HEK293 (cell line): ENCODE results near the gene CLEC16A.

Source experiments
- KLF16 ChIP-seq: fragments of 450-650 bp; formaldehyde crosslinking; IDR thresholded peaks from 2 replicates; pipeline ENCODE4 v1.5.1; 2017; ENCODE audit warnings: missing biosample characterization, missing genetic modification characterization
- YY1 ChIP-seq: fragments of 450-650 bp; formaldehyde crosslinking; IDR thresholded peaks from 2 replicates; pipeline ENCODE4 v1.5.1; 2018; ENCODE audit warnings: missing biosample characterization, missing genetic modification characterization
- ZFP3 ChIP-seq: fragments of 450-650 bp; formaldehyde crosslinking; IDR thresholded peaks from 2 replicates; pipeline ENCODE4 v1.5.1; 2016; ENCODE audit warnings: low read depth, missing biosample characterization, missing genetic modification characterization

DNA sequence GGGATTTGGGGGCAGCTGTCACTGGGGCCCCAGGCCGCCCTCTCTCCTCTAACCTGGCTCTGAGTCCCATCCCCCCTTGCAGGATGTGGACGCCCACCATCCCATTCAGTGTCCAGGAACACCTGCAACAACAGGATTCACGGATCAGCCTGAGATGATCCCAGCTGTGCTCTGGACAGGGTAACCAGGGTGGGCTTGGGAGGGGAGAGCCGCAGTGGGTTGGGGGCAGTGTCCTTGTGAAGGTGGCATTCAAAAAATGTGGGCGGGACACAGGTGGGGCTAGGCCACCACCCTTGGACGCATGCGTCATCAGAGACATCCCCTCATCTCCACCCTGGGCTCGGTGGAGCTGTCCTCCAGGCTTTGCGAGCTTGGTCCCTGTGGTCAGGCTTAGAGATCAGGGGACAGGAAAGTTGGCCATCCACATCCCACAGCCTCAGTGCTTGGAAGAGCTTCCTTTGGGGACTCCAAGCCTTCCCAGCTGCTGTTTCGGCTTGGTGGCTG, 21.2 kb upstream of the CLEC16A start:
- TF ChIP-seq KLF16 (tag by site-specific recombination), result no peak
- no peak for TF ChIP-seq ZFP3 (tag by site-specific recombination)
- no peak for TF ChIP-seq YY1 (tag by site-specific recombination)
